Spleen (tissue), 11 donors: ENCODE measurements around the gene LRCH1. TPM values are rescaled to one million over a fixed set of nuclear protein-coding genes. Genes with fewer than 3 reads are reported as not detected.

Experiments
- DNase-seq: peaks from one replicate; pipeline ENCODE4 v3.0.0-alpha.2; 2020
- H3K27ac ChIP-seq, 8 donors: fragments of 200-600 bp; sonication (generic) in 7 of 8; 1 replicate in 4 of 8; 2 replicates in 4 of 8; pipeline versions ENCODE4 v1.5.0 to v1.8.0; 2016 to 2021; ENCODE audit warnings: inconsistent platforms in 4 of 8, mild to moderate bottlenecking in 4 of 8, moderate library complexity in 1 of 8
- H3K27me3 ChIP-seq, 7 donors: fragments of 200-600 bp; sonication (generic) in 6 of 7; replicated peaks in 1 of 7; 1 replicate in 4 of 7; 2 replicates in 3 of 7; pipeline versions ENCODE4 v1.5.0 to v1.8.0; 2016 to 2021; ENCODE audit warnings: inconsistent platforms in 3 of 7, mild to moderate bottlenecking in 1 of 7
- H3K36me3 ChIP-seq, 6 donors: fragments of 200-600 bp; sonication (generic) in 5 of 6; 1 replicate in 4 of 6; 2 replicates in 2 of 6; pipeline versions ENCODE4 v1.5.0 to v1.8.0; 2016 to 2021; ENCODE audit warnings: inconsistent platforms in 2 of 6
- H3K4me1 ChIP-seq, 6 donors: fragments of 200-600 bp; sonication (generic) in 5 of 6; 1 replicate in 3 of 6; 2 replicates in 3 of 6; pipeline versions ENCODE4 v1.5.0 to v1.8.0; 2016 to 2021; ENCODE audit warnings: inconsistent platforms in 3 of 6
- H3K4me3 ChIP-seq, 8 donors: fragments of 200-600 bp; sonication (generic) in 7 of 8; 1 replicate in 4 of 8; 2 replicates in 4 of 8; pipeline versions ENCODE4 v1.5.0 to v1.8.0; 2016 to 2021; ENCODE audit warnings: inconsistent platforms in 4 of 8, mild to moderate bottlenecking in 4 of 8, moderate library complexity in 2 of 8
- H3K9me3 ChIP-seq, 8 donors: fragments of 200-600 bp; sonication (generic) in 7 of 8; 1 replicate in 4 of 8; 2 replicates in 4 of 8; pipeline versions ENCODE4 v1.5.0 to v1.8.0; 2016 to 2021; ENCODE audit warnings: inconsistent platforms in 4 of 8
- CTCF ChIP-seq, 11 experiments: fragments of 200-600 bp in 7 of 11; fragments of 450-650 bp in 4 of 11; sonication (generic) in 4 of 11; IDR thresholded peaks in 8 of 11; conservative IDR thresholded peaks in 3 of 11; 1 replicate in 7 of 11; 2 replicates in 4 of 11; pipeline versions ENCODE4 v1.4.0 to v1.8.0; 2016 to 2021; ENCODE audit warnings: antibody characterized with exemption in 11 of 11, inconsistent platforms in 4 of 11, mild to moderate bottlenecking in 1 of 11
- POLR2A ChIP-seq, 3 donors: fragments of 450-650 bp; IDR thresholded peaks; one replicate each; pipeline ENCODE4 v1.5.1; 2017; ENCODE audit warnings: antibody characterized with exemption in 3 of 3, mild to moderate bottlenecking in 1 of 3
- POLR2AphosphoS5 ChIP-seq, 3 donors: sonication (generic); formaldehyde crosslinking; IDR thresholded peaks; one replicate each; pipeline ENCODE4 v1.5.1; 2017; ENCODE audit warnings: antibody characterized with exemption in 3 of 3
- WGBS, 5 donors: extraction: QIAGEN DNeasy Blood & Tissue Kit in 3 of 5; methylation state at CpG; one replicate each; pipeline versions ENCODE4 v1.1.5 to v1.1.7; 2013 to 2018; 5-methylcytosine and 5-hydroxymethylcytosine counted together
- intact Hi-C: fragments of 100-400 bp; cut with DNase I; formaldehyde crosslinking; loops from one replicate; pipeline ENCODE4 v1.15.0; 2023; ENCODE audit warnings: low total_unique reads
- polyA plus RNA-seq, 3 donors: library from polyadenylated mRNA; stranded (reverse); fragments of 200-250 nt; gene quantifications; one replicate each; pipeline ENCODE4 v1.2.1, GENCODE V29; 2013
- total RNA-seq, 7 donors: library from RNA; depleted of rRNA in 3 of 7; stranded (reverse); fragments of >200 nt in 3 of 7; fragmentation: NEBNext Ultra II Directional in 4 of 7; extraction: Animal tissue kit (Norgen Biotek cat#: 25700) in 4 of 7; gene quantifications; one replicate each; pipeline versions ENCODE4 v1.1.0 to v1.2.1, GENCODE V29; 2016 to 2021
- donor health status: healthy with polysubstance abuse.
- donor health status: DM: no; HTN: no; CAD: no; lungs with moderate emphysema.
- donor health status: DM: no; HTN: no; CAD: no.
- donor health status: Bipolar disorder and iron deficiency.
- donor health status: healthy.
- donor health status: DM: no; HTN: no; CAD: no.
- donor health status: DM: yes; HTN: yes; CAD: no.

Gene LRCH1
- total and polyA plus RNA-seq, 10 donors, result 7.4 to 41.6 (median 34.6) TPM

DNA sequence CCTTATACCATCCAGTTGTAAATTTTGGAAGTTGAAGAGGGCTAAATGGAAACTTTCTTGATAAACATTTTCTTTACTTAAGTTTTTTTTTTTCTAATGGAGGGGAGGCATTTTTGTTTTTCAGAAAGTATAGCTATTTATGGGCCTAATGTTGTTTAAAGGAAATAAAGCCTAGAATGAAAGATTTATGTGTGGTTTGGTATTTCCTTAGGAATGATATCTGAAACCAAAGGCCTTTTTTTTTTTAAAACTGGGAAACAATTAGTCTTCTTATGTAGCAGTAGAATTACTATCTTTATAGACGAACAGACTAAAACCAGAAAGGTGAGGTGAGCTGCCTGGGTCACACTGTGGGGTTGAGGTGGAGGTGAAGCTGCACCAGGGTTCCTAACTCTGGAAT, 163.9 kb downstream of the LRCH1 start:
- Histone ChIP-seq H3K9me3 (no peaks in the 10 kb centered on the region), H3K27me3 (no peaks in the 10 kb centered on the region), H3K36me3 (peaks cover 0 to 37% (median 17%) of the 10 kb centered on the region in 6 donors), H3K4me1 (peaks cover 0 to 20% (median 7%) of the 10 kb centered on the region in 6 donors), H3K4me3 (no peak overlapping the region), H3K27ac (no peak overlapping the region)
- DNase-seq, result no peak
- no peak for TF ChIP-seq CTCF (IDR thresholded peaks at IDR 0.05 in 8 of 11, conservative IDR thresholded peaks at IDR 0.05 in 3 of 11)
- no peak for TF ChIP-seq POLR2AphosphoS5 (IDR thresholded peaks at IDR 0.05)
- TF ChIP-seq POLR2A (IDR thresholded peaks at IDR 0.05), result no peak
- WGBS, 5 donors, result 51 to 77% (median 72%) methylated on average over 1 of the region's 1 CpG
- intact Hi-C loops, result no loop called here

DNA sequence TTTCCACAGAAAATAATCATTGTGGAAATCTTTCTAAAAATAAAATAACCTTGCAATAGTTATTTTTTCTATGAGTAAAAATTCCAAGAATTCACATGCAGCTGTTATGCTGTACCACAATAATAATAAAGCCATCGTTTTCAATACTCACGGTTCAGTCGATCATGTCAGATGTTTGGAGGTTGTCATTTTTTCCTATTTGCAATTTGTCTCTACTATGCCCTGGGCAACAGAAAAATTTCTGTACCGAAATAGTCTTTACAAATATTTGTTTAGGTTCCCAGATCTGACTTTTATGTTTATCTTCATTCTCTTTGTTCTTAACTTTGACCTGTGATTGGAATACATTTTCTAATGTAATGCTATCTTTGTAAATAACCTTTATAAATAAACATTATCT, 164.3 kb downstream of the LRCH1 start:
- Histone ChIP-seq H3K9me3 (no peaks in the 10 kb centered on the region), H3K27ac (no peak overlapping the region), H3K27me3 (no peaks in the 10 kb centered on the region), H3K4me3 (no peak overlapping the region), H3K36me3 (peaks cover 0 to 37% (median 13%) of the 10 kb centered on the region in 6 donors), H3K4me1 (peaks cover 0 to 20% (median 7%) of the 10 kb centered on the region in 6 donors)
- TF ChIP-seq CTCF (IDR thresholded peaks at IDR 0.05 in 8 of 11, conservative IDR thresholded peaks at IDR 0.05 in 3 of 11), result no peak
- no peak for TF ChIP-seq POLR2AphosphoS5 (IDR thresholded peaks at IDR 0.05)
- no peak for TF ChIP-seq POLR2A (IDR thresholded peaks at IDR 0.05)
- DNase-seq, result no peak
- 71 to 78% (median 75%) methylated on average over 4 of the region's 4 CpGs for WGBS, 5 donors
- intact Hi-C loops, result no loop called here

DNA sequence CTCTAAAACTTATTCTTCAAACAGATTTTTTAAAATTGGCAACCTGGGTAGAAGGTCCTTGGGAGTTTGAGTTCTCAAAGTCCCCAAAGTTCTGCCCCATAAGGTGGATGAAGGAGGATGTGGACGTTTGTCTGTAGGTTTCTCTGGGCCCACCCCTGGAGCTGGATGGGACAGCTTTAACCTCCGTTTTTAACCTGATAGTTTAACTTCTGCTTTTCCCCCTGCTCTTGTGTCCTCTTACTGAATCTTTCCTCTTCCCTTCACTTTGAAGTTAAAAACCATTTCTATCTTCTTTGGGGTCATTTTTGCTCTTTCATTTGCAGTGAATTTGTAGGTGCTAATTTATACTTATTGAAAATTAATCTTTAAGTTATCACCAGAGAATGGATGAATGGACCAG, 164.9 kb downstream of the LRCH1 start:
- TF ChIP-seq POLR2A (IDR thresholded peaks at IDR 0.05) (no peak), CTCF (IDR thresholded peaks at IDR 0.05 in 8 of 11, conservative IDR thresholded peaks at IDR 0.05 in 3 of 11) (no peak), POLR2AphosphoS5 (IDR thresholded peaks at IDR 0.05) (no peak)
- no peaks in the 10 kb centered on the region for H3K27me3 ChIP-seq
- peaks cover 0 to 20% (median 7%) of the 10 kb centered on the region in 6 donors for H3K4me1 ChIP-seq
- H3K27ac ChIP-seq, result no peak overlapping the region
- H3K9me3 ChIP-seq, result no peaks in the 10 kb centered on the region
- intact Hi-C loops, result no loop called here
- no peak overlapping the region for H3K4me3 ChIP-seq
- WGBS, 5 donors, result 19 to 42% (median 32%) methylated on average over 2 of the region's 2 CpGs
- DNase-seq, result no peak
- H3K36me3 ChIP-seq, result peaks cover 0 to 37% (median 7%) of the 10 kb centered on the region in 6 donors

GRCh38 chr13:46720189-46720588, 167.2 kb downstream of the LRCH1 start:
- Histone ChIP-seq H3K4me1 (peaks cover 0 to 20% (median 7%) of the 10 kb centered on the region in 6 donors), H3K9me3 (no peaks in the 10 kb centered on the region), H3K4me3 (no peak overlapping the region), H3K36me3 (peaks cover 4 to 47% (median 22%) of the 10 kb centered on the region in 6 donors), H3K27ac (no peak overlapping the region), H3K27me3 (no peaks in the 10 kb centered on the region)
- intact Hi-C loops, result loop anchor here (5.0 kb wide), 1 partner anchor 228 kb away; no protein-coding TSS in a partner anchor
- 72 to 90% (median 84%) methylated on average over 8 of the region's 8 CpGs for WGBS, 5 donors
- DNase-seq, result no peak
- no peak for TF ChIP-seq POLR2AphosphoS5 (IDR thresholded peaks at IDR 0.05)
- no peak for TF ChIP-seq POLR2A (IDR thresholded peaks at IDR 0.05)
- TF ChIP-seq CTCF (IDR thresholded peaks at IDR 0.05 in 8 of 11, conservative IDR thresholded peaks at IDR 0.05 in 3 of 11), result no peak
